ENCODE measurements around the gene SBK2.

SBK2 gene

GRCh38 chr19:55485439-55486011 lies 51.4 kb downstream of the SBK2 start:
- DNase-seq, result peak in 1 of 2 donors; percentile 18

- peak; percentile 73 to 75 for DNase-seq
Observed at GRCh38 chr19:55484593-55485438, 52.1 kb downstream of the SBK2 start, which contains the start of gene NAT14. TSS of gene NAT14 (plus strand) at chr19:55485188. CDS start at chr19:55485709, 521 bp downstream.

GRCh38 chr19:55483706-55484592 lies 53.0 kb downstream of the SBK2 start:
- DNase-seq, result no peak

GRCh38 chr19:55482967-55483705 lies 53.8 kb downstream of the SBK2 start:
- DNase-seq, result no peak

- DNase-seq, result no peak
Observed at GRCh38 chr19:55482156-55482961, 54.6 kb downstream of the SBK2 start.

GRCh38 chr19:55481794-55482155 lies 55.2 kb downstream of the SBK2 start:
- no peak for DNase-seq

- no peak for DNase-seq
Observed at GRCh38 chr19:55481148-55481793, 55.7 kb downstream of the SBK2 start.

- DNase-seq, result no peak
Observed at GRCh38 chr19:55479451-55480230, 57.3 kb downstream of the SBK2 start.

GRCh38 chr19:55479045-55479444 lies 57.9 kb downstream of the SBK2 start:
- DNase-seq, result no peak
